Measurements from ENCODE around the gene HEATR5B.

HEATR5B gene

GRCh38 chr2:37083873-37084794, at the start of gene HEATR5B, which contains the start of gene GPATCH11:
HEATR5B (minus strand) TSS chr2:37084372; CDS start chr2:37083414, 958 bp downstream.
GPATCH11 (plus strand) TSS chr2:37084518; CDS start chr2:37088382, 3,864 bp downstream.
- TF ChIP-seq CTCF (IDR thresholded peaks at IDR 0.05; ENCODE audit: low read depth, low read length, missing control alignments), result no peak
- Histone ChIP-seq H3K27me3 (replicated peaks) (no peaks in the 10 kb centered on the region), H3K27ac (peak within 1 kb of the TSS; percentile 63), H3K36me3 (replicated peaks) (peaks cover 10% of the 10 kb centered on the region), H3K4me3 (ENCODE audit: low read depth, low read length) (peak within 1 kb of the TSS; percentile 95)
- DNase-seq, result peak; percentile 93
- in situ Hi-C loops (cut with HindIII; ENCODE audit: low pct_ligation_motif_present, low sequenced_read_pairs), result no loop called here

- no peak for DNase-seq
- TF ChIP-seq CTCF (IDR thresholded peaks at IDR 0.05; ENCODE audit: low read depth, low read length, missing control alignments), result no peak
- Histone ChIP-seq H3K27ac (no peak overlapping the region), H3K4me3 (ENCODE audit: low read depth, low read length) (no peak overlapping the region), H3K27me3 (replicated peaks) (no peaks in the 10 kb centered on the region), H3K36me3 (replicated peaks) (peaks cover 75% of the 10 kb centered on the region)
- in situ Hi-C loops (cut with HindIII; ENCODE audit: low pct_ligation_motif_present, low sequenced_read_pairs), result no loop called here
These were observed 48.7 kb upstream of the HEATR5B start for GRCh38 chr2:37132914-37133313.

GRCh38 chr2:37125416-37125815, 41.2 kb upstream of the HEATR5B start:
- no peak for TF ChIP-seq CTCF (IDR thresholded peaks at IDR 0.05; ENCODE audit: low read depth, low read length, missing control alignments)
- no peaks in the 10 kb centered on the region for H3K27me3 ChIP-seq (replicated peaks)
- no peak overlapping the region for H3K4me3 ChIP-seq (ENCODE audit: low read depth, low read length)
- in situ Hi-C loops (cut with HindIII; ENCODE audit: low pct_ligation_motif_present, low sequenced_read_pairs), result no loop called here
- peaks cover 39% of the 10 kb centered on the region for H3K36me3 ChIP-seq (replicated peaks)
- no peak for DNase-seq
- no peak overlapping the region for H3K27ac ChIP-seq

- Histone ChIP-seq H3K4me3 (ENCODE audit: low read depth, low read length) (no peak overlapping the region), H3K27ac (no peak overlapping the region), H3K36me3 (replicated peaks) (peaks cover 23% of the 10 kb centered on the region), H3K27me3 (replicated peaks) (no peaks in the 10 kb centered on the region)
- no peak for DNase-seq
- in situ Hi-C loops (cut with HindIII; ENCODE audit: low pct_ligation_motif_present, low sequenced_read_pairs), result no loop called here
- no peak for TF ChIP-seq CTCF (IDR thresholded peaks at IDR 0.05; ENCODE audit: low read depth, low read length, missing control alignments)
These were observed 35.0 kb upstream of the HEATR5B start for GRCh38 chr2:37119157-37119556.

GRCh38 chr2:37117566-37117965, 33.4 kb upstream of the HEATR5B start:
- Histone ChIP-seq H3K4me3 (ENCODE audit: low read depth, low read length) (no peak overlapping the region), H3K27me3 (replicated peaks) (no peaks in the 10 kb centered on the region), H3K27ac (no peak overlapping the region), H3K36me3 (replicated peaks) (peaks cover 24% of the 10 kb centered on the region)
- in situ Hi-C loops (cut with HindIII; ENCODE audit: low pct_ligation_motif_present, low sequenced_read_pairs), result no loop called here
- TF ChIP-seq CTCF (IDR thresholded peaks at IDR 0.05; ENCODE audit: low read depth, low read length, missing control alignments), result no peak
- no peak for DNase-seq
